Erythroblast (primary cell): ENCODE results near the gene TRIM37.

Source experiments
- GATA1 ChIP-seq: IDR thresholded peaks from 2 replicates; pipeline ENCODE4 v1.6.1; 2011; ENCODE audit warnings: low read depth, mild to moderate bottlenecking, control low read depth, low read length, moderate library complexity
- POLR2A ChIP-seq: IDR thresholded peaks from 2 replicates; pipeline ENCODE4 v1.6.1; 2011; ENCODE audit warnings: mild to moderate bottlenecking, low read length

- TF ChIP-seq POLR2A (no peak), GATA1 (no peak)
Observed at GRCh38 chr17:59007995-59008394, 98.7 kb downstream of the TRIM37 start.
